Measurements from ENCODE around the gene GBP7.

Gene GBP7

DNA sequence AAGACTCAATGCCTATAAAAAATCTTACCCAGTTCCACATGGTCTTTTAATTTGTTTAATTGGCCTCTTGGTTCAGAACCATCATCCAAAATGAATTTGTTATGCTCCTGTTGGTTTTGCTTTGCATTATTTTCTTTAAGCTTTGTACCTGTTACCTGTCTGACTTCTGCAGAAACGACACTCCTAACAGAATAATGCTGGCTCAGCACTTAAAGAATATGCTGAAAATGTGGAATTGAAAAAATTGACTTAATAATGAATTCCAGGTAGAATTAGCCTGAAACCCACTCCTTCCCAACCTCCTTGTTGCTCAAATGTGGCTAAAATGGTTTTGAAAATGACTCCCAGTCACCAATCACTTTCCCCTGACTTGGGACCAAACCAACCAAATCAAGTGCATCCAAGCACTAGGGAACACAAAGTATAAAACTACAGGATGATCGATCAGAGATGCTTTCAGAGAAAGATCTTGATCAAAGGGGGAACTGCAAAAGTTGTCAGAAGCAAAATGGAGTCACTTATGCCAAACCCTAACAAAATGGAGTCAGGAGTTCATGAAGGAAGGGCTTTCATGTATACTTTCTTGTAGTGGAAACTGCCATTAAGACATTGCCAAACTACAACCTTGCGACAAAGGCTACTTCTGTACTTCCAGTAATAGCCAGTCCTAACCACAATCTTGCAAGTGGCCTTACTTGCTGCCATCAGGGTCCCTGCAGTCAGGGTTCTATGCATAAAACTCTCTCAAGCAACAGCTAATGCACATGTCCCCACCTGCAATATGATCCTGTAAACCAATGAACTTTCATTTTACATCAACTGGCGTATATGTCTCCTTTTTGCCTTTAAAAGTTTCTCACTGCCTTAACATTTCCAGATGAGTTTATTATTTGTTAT is 5.4 kb downstream of the GBP7 start:
- DNase-seq = no peak

DNA sequence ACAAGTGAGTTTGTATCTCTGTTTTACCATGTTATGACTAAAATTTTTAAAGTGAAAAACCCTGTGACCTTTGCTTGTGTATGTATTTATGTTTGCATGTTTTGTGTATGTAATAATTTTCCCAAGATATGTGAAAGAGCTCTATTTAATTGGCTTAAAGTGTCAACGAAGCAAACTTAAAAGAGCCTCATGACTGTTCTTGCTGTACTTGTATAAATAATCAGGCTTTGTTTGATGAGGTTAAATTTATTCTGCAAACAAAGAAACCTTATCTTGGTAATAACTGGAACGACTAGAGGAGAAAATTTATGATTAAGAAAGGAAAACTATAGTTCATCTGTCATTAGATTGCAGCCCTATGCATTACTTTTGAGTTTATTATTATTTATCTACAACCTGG is 6.6 kb downstream of the GBP7 start:
- DNase-seq = no peak

DNA sequence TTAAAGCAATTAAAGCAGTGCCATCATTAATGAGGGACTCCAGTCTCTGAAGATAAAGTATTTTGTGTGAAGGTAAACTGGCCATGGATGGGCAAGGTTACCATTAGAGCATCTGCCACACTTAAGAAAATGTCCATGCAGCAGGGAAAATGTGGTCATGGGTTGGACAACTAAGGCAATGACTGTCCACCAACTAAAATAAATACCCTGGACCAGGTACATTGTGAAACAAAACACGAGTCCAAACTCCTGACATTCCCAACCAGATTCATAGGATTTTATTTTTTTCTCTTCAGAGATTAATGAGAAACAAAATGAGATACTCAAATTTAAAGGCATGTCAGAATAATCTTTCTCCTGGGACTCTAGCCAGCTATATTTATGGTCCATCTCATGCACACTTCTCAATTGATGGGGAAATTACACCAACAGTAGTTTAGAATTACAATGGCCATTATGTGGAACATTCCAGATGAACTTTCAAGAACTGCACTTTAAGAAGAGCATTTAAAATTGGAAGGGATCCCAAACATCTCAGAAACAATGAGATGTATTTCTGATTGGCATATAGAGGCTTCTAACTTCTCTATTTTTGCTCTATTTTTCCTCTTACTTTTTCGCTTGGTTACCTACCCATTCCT is 8.1 kb downstream of the GBP7 start:
- DNase-seq = no peak

DNA sequence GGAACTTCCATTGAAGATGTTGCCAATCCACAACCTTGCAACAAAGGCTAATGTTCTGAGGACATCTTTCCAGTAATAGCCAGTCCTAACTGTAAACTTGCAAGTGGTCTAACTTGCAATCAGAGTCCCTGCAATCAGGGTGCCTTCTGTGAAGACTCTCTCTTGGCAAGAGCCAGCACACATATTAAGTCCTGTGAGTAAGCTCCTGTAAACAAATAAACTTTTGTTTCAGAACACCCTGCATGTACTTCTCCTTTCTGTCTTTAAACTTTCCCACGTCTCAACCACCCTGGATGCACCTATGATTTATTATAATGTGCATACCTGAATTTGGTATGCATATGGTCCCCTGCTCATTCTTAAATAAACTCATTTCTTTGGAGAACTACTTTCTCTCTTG is 9.1 kb downstream of the GBP7 start:
- DNase-seq = no peak

DNA sequence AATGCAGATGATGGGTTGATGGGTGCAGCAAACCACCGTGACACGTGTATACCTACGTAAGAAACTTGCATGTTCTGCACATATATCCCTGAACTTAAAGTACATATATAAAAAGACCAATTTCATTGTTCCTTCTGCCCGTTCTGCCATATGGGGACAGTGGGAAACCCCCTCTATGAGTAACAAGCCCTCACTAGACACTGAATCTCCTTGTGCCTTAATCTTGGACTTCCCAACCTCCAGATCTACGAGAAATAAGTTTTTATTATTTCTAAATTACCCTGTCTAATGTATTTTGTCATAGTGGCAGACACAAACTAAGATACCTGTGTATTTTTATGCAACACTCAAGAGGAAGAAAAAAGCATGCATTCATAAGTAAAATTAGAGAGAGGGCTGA is 10.0 kb downstream of the GBP7 start:
- no peak for DNase-seq

DNA sequence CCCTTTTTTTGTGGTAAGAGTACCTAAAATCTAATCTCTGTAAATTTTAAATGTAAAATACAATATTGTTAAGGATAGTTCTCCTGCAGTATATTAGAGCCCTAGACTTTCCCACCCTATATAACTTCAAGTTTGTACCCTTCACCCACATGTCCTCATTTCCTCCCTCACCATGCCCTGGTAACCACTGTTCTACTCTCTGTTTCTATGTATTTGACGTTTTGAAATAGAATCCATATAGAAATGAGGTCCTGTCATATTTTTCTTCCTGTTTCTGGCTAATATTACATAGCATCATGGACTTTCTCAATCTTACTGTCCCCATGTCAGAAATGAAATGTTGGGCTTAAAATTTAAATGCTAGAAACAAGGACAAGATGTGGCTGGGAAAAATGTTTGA is 24.8 kb downstream of the GBP7 start:
- no peak for DNase-seq

DNA sequence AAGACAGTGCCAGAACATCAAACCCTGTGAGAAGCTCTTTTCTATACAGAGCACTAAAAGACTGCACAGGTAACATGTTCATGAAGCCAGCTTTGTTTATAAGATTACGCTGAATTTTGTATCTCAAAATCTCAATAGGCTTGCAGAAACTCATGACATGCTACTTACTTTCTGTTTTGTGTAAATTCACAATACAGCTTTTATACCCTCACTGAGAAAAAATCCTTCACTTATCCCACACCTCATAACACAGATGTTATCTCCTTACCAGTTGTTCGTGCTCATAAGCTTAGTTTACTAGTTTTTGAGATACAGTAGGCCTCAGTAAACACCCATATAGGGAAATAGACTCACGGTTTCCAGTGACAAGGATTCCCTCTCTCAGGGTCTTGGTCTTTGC is 25.8 kb downstream of the GBP7 start:
- DNase-seq = no peak

DNA sequence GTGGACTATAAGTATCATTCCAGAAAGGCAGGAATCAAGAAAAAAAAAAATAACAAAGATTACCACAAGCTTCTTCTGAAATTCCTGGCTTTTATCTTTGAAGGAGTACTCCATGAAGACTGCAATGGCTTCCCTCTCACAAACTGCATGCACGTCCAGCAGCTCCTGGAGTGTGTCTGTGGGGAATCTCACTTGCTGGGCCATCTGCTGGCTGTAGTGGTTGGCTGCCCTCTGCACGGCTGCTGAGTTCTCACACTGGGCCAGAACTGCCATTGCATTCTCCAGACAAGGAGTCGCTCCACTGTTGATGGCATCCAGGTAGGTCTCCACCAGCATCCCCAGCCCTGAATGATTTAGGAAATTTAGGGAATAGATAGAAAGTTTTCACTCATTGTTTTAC is 26.6 kb downstream of the GBP7 start:
- peak; percentile 30 for DNase-seq

DNA sequence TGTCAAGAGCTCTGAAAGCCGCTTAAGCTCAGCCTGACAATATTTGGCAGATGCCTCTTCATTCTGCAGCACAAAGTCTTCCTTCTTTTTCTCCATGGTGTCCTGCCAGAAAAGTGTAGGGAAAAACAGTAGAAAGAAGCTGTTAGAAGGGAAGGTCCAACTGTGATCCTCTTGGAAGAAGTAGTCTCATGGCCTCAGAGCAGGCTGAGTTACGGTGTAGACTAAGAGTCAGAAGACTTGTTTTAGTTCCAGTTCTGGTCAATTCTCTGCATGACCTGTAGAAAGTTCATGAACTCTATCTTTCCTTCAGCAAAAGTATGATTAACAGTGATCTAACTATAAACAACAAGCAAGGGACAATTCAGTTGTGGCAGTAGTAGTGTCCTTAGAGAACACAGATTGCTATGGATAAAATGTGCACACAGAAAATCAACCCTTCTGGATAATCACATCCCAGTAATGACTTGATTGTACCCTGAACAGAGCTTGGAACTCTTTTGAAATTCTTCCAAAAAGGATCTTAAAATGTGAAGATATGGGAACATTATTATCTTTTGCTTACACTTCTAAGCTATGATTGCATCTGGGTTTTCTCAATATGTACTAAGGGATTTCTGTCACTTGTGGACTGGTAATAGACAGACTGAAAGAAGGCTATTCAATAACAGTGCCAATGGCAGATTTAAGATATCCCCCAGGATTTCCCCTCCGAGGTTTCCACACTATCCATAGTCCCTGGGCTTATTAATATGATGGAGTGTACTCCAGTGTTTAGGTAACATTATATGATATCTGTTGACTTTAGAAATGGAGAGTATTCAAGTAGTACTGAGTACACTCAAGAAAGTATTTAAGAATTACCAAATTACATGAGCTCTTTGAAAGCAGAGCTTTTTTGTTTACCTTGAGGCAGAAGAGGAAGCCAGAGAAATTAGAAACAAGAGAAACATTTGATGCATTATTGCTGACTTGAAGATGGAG is 27.8 kb downstream of the GBP7 start:
- DNase-seq = peak; percentile 25

DNA sequence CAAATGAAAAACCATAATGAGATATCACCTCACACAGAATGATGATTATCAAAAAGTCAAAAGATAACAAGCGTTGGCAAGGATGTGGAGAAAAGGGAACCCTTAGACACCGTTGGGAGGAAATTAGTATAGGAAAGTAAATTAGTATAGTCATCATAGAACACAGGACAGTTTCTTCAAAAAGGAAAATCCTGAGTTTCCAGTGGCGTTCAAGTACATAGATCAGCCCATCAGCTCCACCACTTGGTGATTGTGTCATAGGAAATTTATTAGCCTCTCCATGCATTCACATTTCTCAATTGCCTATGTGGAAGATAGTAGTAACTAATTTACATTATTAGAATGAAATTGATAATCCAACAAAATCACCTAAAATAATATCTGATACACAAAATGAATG is 29.1 kb downstream of the GBP7 start:
- DNase-seq = no peak

DNA sequence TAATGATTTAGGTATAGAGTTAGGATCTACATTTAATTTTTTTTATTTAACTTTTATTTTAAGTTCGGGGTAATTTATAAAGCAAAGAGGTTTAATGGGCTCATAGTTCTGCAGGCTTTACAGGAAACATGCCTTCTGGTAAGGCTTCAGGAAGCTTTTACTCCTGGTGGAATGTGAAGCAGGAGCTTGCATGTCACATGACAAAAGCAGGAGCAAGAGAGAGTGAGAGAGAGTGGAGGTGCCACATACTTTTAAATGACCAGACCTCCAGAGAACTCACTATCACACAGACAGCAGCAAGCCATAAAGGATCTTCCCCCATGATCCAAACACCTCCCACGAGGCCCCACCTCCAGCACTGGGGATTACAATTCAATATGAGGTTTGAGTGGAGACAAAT is 32.3 kb downstream of the GBP7 start:
- DNase-seq = no peak

DNA sequence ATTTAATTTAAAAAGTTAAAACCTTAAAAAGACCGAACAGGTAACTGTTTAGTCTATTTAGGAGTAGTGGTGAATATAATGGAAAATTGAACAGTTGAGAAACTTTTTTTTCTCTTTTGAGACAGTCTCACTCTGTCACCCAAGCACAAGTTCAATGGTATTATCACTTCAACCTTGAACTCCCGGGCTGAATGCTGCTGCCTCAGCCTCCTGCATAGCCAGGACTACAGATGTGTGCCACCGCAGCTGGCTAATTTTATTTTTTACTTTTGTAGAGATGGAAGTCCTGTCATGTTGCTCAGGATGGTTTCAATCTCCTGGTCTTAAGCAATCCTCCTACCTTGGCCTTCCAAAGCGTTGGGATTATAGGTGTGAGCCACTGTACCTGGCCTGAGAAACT is 33.6 kb downstream of the GBP7 start:
- DNase-seq = no peak

DNA sequence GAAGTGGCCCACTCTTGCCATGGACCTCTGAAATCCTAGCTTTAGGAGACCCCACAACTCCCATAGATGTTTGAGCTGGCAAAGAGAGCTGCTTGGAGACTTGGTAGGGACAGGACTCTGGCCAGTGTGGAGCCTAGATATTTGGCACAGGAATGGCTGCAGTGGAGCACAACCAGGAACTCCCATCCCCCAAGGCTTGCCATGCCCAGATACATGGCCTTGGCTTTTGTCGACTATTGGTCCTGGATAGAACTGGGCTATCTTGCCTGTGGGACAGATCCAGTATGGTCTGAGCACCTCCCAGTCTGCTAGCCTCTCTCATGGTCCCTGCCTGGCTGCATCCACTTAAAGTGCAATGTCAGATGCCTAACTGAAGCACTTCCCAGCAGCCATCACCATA is 42.1 kb downstream of the GBP7 start:
- no peak for DNase-seq

DNA sequence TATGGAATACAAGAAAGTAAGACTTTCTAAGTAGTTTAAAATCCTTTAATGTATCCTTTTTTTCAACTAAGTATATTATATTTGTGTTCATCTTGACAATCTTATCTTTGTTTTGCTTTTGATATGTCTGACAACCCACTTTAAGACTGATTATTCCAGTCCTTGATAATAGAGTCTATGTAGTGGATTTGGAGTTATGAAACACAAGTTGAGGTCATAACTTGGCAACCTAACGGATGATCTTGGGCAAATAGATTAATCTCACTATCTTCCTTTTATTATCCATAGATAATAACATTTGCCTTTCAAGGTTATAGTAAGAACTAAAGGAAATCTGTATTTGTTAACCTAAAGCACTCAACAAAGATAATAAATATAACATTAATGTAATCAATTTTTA is 45.1 kb downstream of the GBP7 start:
- no peak for DNase-seq

DNA sequence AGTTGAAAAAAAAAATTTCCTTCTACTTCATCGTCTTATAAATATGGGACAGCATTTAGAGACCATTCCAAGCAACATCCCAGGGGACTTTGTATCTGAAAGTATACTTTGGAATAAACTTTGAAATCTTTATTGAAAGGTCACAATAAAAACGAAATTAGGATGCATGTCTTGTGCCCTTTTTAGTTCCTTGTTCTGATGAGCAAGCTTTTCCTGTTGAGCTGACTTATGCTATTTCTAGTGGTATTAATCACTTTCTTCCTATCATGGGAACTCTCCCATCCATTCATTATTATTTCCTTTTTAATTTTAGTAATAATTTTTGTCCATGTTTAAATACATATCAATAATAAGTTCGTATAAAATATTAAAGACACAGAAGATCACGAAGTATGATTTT is 45.9 kb downstream of the GBP7 start:
- DNase-seq = no peak

DNA sequence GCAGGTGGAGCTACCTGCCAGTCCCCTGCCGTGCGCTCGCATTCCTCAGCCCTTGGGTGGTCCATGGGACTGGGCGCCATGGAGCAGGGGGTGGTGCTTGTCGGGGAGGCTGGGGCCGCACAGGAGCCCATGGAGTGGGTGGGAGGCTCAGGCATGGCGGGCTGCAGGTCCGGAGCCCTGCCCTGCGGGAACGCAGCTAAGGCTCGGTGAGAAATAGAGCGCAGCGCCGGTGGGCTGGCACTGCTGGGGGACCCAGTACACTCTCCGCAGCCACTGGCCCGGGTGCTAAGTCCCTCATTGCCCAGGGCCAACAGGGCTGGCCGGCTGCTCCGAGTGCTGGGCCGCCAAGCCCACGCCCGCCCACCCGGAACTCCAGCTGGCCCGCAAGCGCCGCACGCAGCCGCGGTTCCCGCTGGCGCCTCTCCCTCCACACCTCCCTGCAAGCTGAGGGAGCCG is 47.8 kb downstream of the GBP7 start:
- peak; percentile 38 for DNase-seq

DNA sequence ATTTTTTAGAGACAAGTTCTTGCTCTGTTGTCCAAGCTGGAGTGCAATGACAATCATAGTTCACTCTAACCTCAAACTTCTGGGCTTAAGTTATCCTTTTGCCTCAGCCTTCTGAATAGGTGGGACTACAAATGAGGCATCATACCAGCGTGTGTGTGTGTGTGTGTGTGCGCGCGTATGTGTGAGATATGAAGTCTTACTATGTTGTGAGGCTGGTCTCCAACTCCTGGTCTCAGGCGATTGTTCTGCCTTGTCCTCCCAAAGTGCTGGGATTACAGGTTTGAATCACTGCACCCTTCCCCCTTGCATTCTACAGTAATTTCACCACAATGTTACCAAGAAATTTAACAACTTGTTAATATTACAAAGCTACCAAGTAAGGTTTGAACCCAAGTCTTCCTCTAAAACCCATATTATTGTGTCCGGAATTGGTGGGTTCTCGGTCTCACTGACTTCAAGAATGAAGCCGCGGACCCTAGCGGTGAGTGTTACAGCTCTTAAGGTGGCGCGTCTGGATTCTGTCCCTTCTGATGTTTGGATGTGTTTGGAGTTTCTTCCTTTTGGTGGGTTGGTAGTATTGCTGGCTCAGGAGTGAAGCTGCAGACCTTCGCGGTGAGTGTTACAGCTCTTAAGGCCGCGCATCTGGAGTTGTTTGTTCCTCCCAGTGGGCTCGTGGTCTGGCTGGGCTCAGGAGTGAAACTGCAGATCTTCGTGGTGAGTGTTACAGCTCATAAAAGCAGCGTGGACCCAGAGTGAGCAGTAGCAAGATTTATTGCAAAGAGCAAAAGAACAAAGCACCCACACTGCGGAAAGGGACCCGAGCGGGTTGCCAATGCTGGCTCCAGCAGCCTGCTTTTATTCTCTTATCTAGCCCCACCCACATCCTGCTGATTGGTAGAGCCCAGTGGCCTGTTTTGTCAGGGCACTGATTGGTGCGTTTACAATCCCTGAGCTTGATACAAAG is 48.9 kb downstream of the GBP7 start:
- peak; percentile 39 for DNase-seq

DNA sequence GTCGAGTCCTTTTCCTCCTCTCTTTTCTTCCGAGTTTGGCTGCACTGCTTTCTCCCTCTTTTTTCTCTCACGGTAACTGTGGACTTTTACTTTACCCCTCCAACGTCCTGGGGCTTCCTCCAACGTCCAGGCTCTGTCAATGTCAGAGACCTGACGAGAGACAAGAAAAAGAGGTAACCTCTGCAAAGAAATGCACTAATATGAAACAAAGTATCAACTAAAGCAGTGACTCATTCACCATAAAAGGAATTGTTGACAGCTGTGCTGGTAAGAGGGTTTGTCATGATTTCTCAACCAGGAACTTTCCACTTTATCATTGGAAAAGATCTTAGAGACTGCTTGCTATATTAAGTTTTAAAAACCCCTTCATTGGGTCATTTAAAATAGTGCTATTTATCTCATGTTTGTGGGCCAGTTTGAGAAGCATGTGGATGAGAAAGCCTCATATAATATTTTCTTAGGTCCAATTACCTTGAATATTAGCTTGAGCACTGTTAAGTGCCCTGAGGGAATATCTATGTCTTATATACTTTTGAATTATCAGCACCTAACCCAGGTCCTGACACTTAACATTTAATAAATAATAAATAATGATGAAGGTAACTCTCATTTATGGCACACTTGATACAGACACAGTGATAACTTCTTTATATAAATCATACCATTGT is 49.8 kb downstream of the GBP7 start, which contains the start of gene GBP2:
TSS of gene GBP2 (minus strand) at position 202 of the 668 bp plus-strand sequence. CDS start 4,148 bp downstream, outside the sequence.
- DNase-seq = peak; percentile 87

DNA sequence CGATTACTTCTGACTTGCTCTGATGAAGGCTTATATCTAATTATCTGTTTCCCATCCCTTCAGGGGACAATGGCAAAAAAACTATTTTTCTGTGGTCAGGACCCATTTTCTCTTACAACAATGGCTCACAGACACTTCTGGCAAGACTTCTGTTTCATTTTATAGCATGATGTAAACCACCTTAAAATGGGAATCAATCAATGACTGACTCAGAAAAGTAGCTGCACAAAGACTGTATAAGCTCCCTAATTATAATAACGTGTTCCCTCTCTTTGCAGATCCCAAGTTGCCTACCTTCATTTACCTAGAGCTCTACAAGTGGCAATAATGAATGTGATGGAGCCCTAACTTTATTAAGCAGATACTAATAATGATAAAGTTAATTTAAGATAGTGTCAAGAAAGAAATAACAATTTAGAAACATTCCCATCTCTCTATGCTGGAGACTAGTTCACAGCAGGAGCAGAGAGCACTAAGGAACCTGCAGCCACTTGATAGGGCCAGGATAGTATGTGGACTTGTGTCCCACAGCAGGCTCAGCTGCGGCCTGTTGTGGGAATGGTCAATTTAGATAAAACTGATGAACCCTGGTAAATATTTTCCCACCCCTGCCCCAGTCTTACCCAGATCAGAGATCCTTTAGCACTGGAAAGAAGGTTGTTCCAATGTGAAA is 50.4 kb downstream of the GBP7 start:
- peak; percentile 64 for DNase-seq

DNA sequence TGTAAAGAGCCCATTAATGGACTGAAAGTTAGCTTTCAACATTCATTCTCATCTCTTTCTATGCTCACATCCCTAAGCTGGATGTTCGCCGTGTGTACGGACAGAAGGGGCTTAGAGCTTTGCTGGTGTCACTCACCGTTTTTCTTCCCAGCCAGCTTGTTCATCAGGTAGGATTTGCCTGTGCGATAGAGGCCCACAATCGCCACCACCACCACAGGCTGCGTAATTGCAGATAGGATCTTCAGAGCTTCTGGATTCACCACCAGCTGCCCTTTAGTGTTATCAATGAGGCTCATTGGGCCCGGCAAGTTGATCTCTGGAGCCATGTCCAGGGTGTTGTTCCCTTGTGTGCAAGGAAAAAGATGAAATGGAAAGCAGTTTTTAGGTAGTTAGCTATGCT is 54.2 kb downstream of the GBP7 start:
- no peak for DNase-seq

DNA sequence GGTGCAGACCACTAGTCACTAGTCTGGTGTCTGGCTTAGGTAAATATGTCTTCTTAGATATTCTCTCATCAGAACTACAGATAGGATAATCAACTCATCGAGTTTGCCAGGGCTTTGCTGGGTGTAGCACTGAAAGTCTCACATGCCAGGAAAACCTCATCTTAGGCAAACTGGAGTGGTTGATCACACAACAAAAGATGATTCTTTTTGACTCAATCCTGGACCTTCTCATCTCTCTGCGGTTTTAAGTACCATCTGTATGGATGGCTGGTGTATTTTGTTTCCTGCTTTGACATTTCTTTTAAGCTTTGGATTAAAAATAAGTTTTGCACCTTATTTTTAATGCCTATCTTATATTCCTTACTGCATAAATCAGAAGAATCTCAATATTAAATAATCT is 61.1 kb downstream of the GBP7 start:
- DNase-seq = no peak
